MM.1S (cell line): ENCODE measurements around the gene RGS4.

Experiments used
- DNase-seq: peaks from one replicate; pipeline ENCODE4 v3.0.0-alpha.2; 2015
- H2AFZ ChIP-seq: fragments of 300-600 bp; sonication (generic); 2 replicates; pipeline ENCODE4 v1.6.0; 2016; ENCODE audit warnings: antibody characterized with exemption, low read length
- H3F3A ChIP-seq: fragments of 300-600 bp; sonication (generic); 2 replicates; pipeline ENCODE4 v1.6.1; 2016; ENCODE audit warnings: mild to moderate bottlenecking, antibody characterized with exemption, low read length, moderate library complexity, mixed read lengths; ENCODE audit not compliant: insufficient read depth
- H3K27ac ChIP-seq: fragments of 300-600 bp; sonication (generic); 2 replicates; pipeline ENCODE4 v1.5.1; 2016; ENCODE audit warnings: mild to moderate bottlenecking, low read length
- H3K27me3 ChIP-seq: fragments of 300-600 bp; sonication (generic); replicated peaks from 2 replicates; pipeline ENCODE4 v1.6.0; 2016; ENCODE audit warnings: low read length; ENCODE audit not compliant: insufficient read depth
- H3K36me3 ChIP-seq: fragments of 300-600 bp; sonication (generic); replicated peaks from 2 replicates; pipeline ENCODE4 v1.6.1; 2016; ENCODE audit warnings: mild to moderate bottlenecking, low read length, mixed read lengths; ENCODE audit not compliant: insufficient read depth
- H3K4me1 ChIP-seq: fragments of 300-600 bp; sonication (generic); 2 replicates; pipeline ENCODE4 v1.6.1; 2016; ENCODE audit warnings: low read length, mixed read lengths
- H3K4me2 ChIP-seq: fragments of 300-600 bp; sonication (generic); 2 replicates; pipeline ENCODE4 v1.6.0; 2016; ENCODE audit warnings: low read depth, low read length
- H3K4me3 ChIP-seq: fragments of 300-600 bp; sonication (generic); 2 replicates; pipeline ENCODE4 v1.5.1; 2016; ENCODE audit warnings: low read length, mixed read lengths
- H3K79me2 ChIP-seq: fragments of 300-600 bp; sonication (generic); 2 replicates; pipeline ENCODE4 v1.6.1; 2016; ENCODE audit warnings: mixed run types, low read length, mixed read lengths
- H3K9ac ChIP-seq: fragments of 300-600 bp; sonication (generic); 2 replicates; pipeline ENCODE4 v1.6.1; 2016; ENCODE audit warnings: low read length, mixed read lengths
- H3K9me2 ChIP-seq: fragments of 300-600 bp; sonication (generic); replicated peaks from 2 replicates; pipeline ENCODE4 v1.6.1; 2016; ENCODE audit warnings: mild to moderate bottlenecking, low read length, mixed read lengths; ENCODE audit not compliant: insufficient read depth
- H3K9me3 ChIP-seq: fragments of 300-600 bp; sonication (generic); replicated peaks from 2 replicates; pipeline ENCODE4 v1.6.1; 2016; ENCODE audit warnings: mild to moderate bottlenecking, low read length, mixed read lengths; ENCODE audit not compliant: insufficient read depth
- H4K20me1 ChIP-seq: fragments of 300-600 bp; sonication (generic); 2 replicates; pipeline ENCODE4 v1.6.1; 2016; ENCODE audit warnings: mild to moderate bottlenecking, low read length, moderate library complexity, mixed read lengths; ENCODE audit not compliant: insufficient read depth
- CTCF ChIP-seq: fragments of 300-600 bp; sonication (generic); IDR thresholded peaks from 2 replicates; pipeline ENCODE4 v1.5.1; 2016; ENCODE audit warnings: antibody characterized with exemption, low read length, mixed read lengths
- EZH2 ChIP-seq: fragments of 300-600 bp; sonication (generic); optimal IDR thresholded peaks from 2 replicates; pipeline ENCODE3; 2017; ENCODE audit warnings: low read depth, mild to moderate bottlenecking, antibody characterized with exemption, low read length, mixed read lengths
- EZH2phosphoT487 ChIP-seq: fragments of 300-600 bp; sonication (generic); IDR thresholded peaks from 2 replicates; pipeline ENCODE4 v1.6.1; 2018; ENCODE audit warnings: antibody characterized with exemption, low read length

RGS4 gene

GRCh38 chr1:163063143-163063542, 6.0 kb upstream of the RGS4 start:
- no peaks in the 10 kb centered on the region for H3K79me2 ChIP-seq
- H3K9me3 ChIP-seq: no peaks in the 10 kb centered on the region
- no peaks in the 10 kb centered on the region for H3K27me3 ChIP-seq
- H4K20me1 ChIP-seq: no peaks in the 10 kb centered on the region
- H3K36me3 ChIP-seq: no peaks in the 10 kb centered on the region
- H3K27ac ChIP-seq: no peak overlapping the region
- H3K9me2 ChIP-seq: no peaks in the 10 kb centered on the region
- no peak for TF ChIP-seq CTCF
- TF ChIP-seq EZH2phosphoT487: no peak
- TF ChIP-seq EZH2: no peak
- no peaks in the 10 kb centered on the region for H3K4me1 ChIP-seq
- H3K4me3 ChIP-seq: no peak overlapping the region
- no peak overlapping the region for H2AFZ ChIP-seq
- no peaks in the 10 kb centered on the region for H3F3A ChIP-seq
- H3K9ac ChIP-seq: no peak overlapping the region
- DNase-seq: no peak
- H3K4me2 ChIP-seq: no peak overlapping the region

GRCh38 chr1:163063610-163064009, 5.6 kb upstream of the RGS4 start:
- H3K9ac ChIP-seq: no peak overlapping the region
- H3K36me3 ChIP-seq: no peaks in the 10 kb centered on the region
- H3K9me3 ChIP-seq: no peaks in the 10 kb centered on the region
- no peaks in the 10 kb centered on the region for H3K27me3 ChIP-seq
- H3K27ac ChIP-seq: no peak overlapping the region
- H3F3A ChIP-seq: no peaks in the 10 kb centered on the region
- H3K9me2 ChIP-seq: no peaks in the 10 kb centered on the region
- no peak overlapping the region for H2AFZ ChIP-seq
- TF ChIP-seq EZH2phosphoT487 (no peak), CTCF (no peak), EZH2 (no peak)
- no peaks in the 10 kb centered on the region for H4K20me1 ChIP-seq
- DNase-seq: no peak
- no peak overlapping the region for H3K4me3 ChIP-seq
- H3K4me2 ChIP-seq: no peak overlapping the region
- H3K79me2 ChIP-seq: no peaks in the 10 kb centered on the region
- H3K4me1 ChIP-seq: no peaks in the 10 kb centered on the region

- H3K27me3 ChIP-seq: no peaks in the 10 kb centered on the region
- no peak for DNase-seq
- no peak overlapping the region for H3K27ac ChIP-seq
- H3K36me3 ChIP-seq: no peaks in the 10 kb centered on the region
- TF ChIP-seq CTCF (no peak), EZH2phosphoT487 (no peak), EZH2 (no peak)
- H3K9ac ChIP-seq: no peak overlapping the region
- H2AFZ ChIP-seq: no peak overlapping the region
- H3K9me2 ChIP-seq: no peaks in the 10 kb centered on the region
- H3F3A ChIP-seq: no peaks in the 10 kb centered on the region
- H3K4me1 ChIP-seq: no peaks in the 10 kb centered on the region
- H3K4me2 ChIP-seq: no peak overlapping the region
- no peaks in the 10 kb centered on the region for H3K79me2 ChIP-seq
- H3K4me3 ChIP-seq: no peak overlapping the region
- no peaks in the 10 kb centered on the region for H3K9me3 ChIP-seq
- H4K20me1 ChIP-seq: no peaks in the 10 kb centered on the region
These were observed 3.0 kb upstream of the RGS4 start for GRCh38 chr1:163066168-163066567.

- Histone ChIP-seq H3K27ac (no peak overlapping the region), H3K36me3 (no peaks in the 10 kb centered on the region), H3K4me3 (no peak overlapping the region), H4K20me1 (no peaks in the 10 kb centered on the region), H3K9ac (no peak overlapping the region), H3F3A (no peaks in the 10 kb centered on the region), H3K27me3 (no peaks in the 10 kb centered on the region), H2AFZ (no peak overlapping the region), H3K79me2 (no peaks in the 10 kb centered on the region), H3K4me2 (no peak overlapping the region), H3K9me3 (no peaks in the 10 kb centered on the region), H3K9me2 (no peaks in the 10 kb centered on the region), H3K4me1 (no peaks in the 10 kb centered on the region)
- no peak for DNase-seq
- TF ChIP-seq EZH2phosphoT487: no peak
These were observed 2.5 kb upstream of the RGS4 start for GRCh38 chr1:163066686-163067085.
